Osteoblast (primary cell): ENCODE data around the gene CGGBP1. TPM values are rescaled to one million over a fixed set of nuclear protein-coding genes. Genes with fewer than 3 reads are reported as not detected.

Experiments used
- DNase-seq: peaks from one replicate; pipeline ENCODE4 v3.0.0; 2011; ENCODE audit warnings: low spot score, mixed read lengths; ENCODE audit not compliant: insufficient read length; ENCODE audit errors: missing footprints
- H2AFZ ChIP-seq: 2 replicates; pipeline ENCODE4 v1.6.0; 2011; ENCODE audit warnings: mild to moderate bottlenecking, low read length
- H3K27ac ChIP-seq: 2 replicates; pipeline ENCODE4 v1.5.1; 2011; ENCODE audit warnings: mild to moderate bottlenecking, low read depth, low read length, moderate library complexity
- H3K27me3 ChIP-seq: 2 replicates; pipeline ENCODE4 v1.6.0; 2012; ENCODE audit warnings: mild to moderate bottlenecking, control low read depth, inconsistent platforms, low read length, moderate library complexity; ENCODE audit not compliant: insufficient read depth
- H3K36me3 ChIP-seq: 2 replicates; pipeline ENCODE4 v1.5.1; 2011; ENCODE audit warnings: mild to moderate bottlenecking, low read length, control low read depth, moderate library complexity; ENCODE audit not compliant: insufficient read depth
- H3K4me1 ChIP-seq: 2 replicates; pipeline ENCODE4 v1.5.1; 2011; ENCODE audit warnings: mild to moderate bottlenecking, low read length, control low read depth, moderate library complexity; ENCODE audit not compliant: insufficient read depth
- H3K4me2 ChIP-seq: 2 replicates; pipeline ENCODE4 v1.6.0; 2011; ENCODE audit warnings: mild to moderate bottlenecking, low read length; ENCODE audit not compliant: insufficient read depth
- H3K4me3 ChIP-seq: fragments of 200-600 bp; sonication (generic); 3 replicates; pipeline ENCODE4 v1.5.1; 2012; ENCODE audit warnings: mild to moderate bottlenecking, low read length, inconsistent platforms; ENCODE audit not compliant: insufficient read depth
- H3K79me2 ChIP-seq: 2 replicates; pipeline ENCODE4 v1.6.0; 2012; ENCODE audit warnings: mild to moderate bottlenecking, low read length, control low read depth, inconsistent platforms; ENCODE audit not compliant: insufficient read depth
- H3K9me3 ChIP-seq: 2 replicates; pipeline ENCODE4 v1.5.1; 2011; ENCODE audit warnings: low read depth, low read length, control low read depth
- H4K20me1 ChIP-seq: 2 replicates; pipeline ENCODE4 v1.6.0; 2012; ENCODE audit warnings: mild to moderate bottlenecking, low read length, control low read depth; ENCODE audit not compliant: insufficient read depth
- total RNA-seq: library from RNA; depleted of rRNA; stranded (reverse); fragments of >200 nt; gene quantifications from 2 replicates; pipeline ENCODE4 v1.2.3, GENCODE V29; 2012
- TF ChIP-seq, protein P1 (sequence below): IDR thresholded peaks from 2 replicates; pipeline ENCODE4 v1.5.1; 2011; ENCODE audit warnings: mild to moderate bottlenecking, low read depth, low read length, moderate library complexity; ENCODE audit errors: extremely low read depth

CGGBP1 gene, protein sequence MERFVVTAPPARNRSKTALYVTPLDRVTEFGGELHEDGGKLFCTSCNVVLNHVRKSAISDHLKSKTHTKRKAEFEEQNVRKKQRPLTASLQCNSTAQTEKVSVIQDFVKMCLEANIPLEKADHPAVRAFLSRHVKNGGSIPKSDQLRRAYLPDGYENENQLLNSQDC
- 107 and 111 TPM in 2 replicates for total RNA-seq

- H2AFZ ChIP-seq, result peak within 1 kb of the TSS; percentile 94
- peaks cover 18% of the 10 kb centered on the region for H3K36me3 ChIP-seq
- H3K4me1 ChIP-seq, result peaks cover 27% of the 10 kb centered on the region
- H3K4me3 ChIP-seq, result peak within 1 kb of the TSS; percentile 94
- TF ChIP-seq, protein P1, sequence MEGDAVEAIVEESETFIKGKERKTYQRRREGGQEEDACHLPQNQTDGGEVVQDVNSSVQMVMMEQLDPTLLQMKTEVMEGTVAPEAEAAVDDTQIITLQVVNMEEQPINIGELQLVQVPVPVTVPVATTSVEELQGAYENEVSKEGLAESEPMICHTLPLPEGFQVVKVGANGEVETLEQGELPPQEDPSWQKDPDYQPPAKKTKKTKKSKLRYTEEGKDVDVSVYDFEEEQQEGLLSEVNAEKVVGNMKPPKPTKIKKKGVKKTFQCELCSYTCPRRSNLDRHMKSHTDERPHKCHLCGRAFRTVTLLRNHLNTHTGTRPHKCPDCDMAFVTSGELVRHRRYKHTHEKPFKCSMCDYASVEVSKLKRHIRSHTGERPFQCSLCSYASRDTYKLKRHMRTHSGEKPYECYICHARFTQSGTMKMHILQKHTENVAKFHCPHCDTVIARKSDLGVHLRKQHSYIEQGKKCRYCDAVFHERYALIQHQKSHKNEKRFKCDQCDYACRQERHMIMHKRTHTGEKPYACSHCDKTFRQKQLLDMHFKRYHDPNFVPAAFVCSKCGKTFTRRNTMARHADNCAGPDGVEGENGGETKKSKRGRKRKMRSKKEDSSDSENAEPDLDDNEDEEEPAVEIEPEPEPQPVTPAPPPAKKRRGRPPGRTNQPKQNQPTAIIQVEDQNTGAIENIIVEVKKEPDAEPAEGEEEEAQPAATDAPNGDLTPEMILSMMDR, result no peak
- peaks cover 72% of the 10 kb centered on the region for H3K79me2 ChIP-seq
- H4K20me1 ChIP-seq, result peaks cover 32% of the 10 kb centered on the region
- peak; percentile 97 for DNase-seq
- H3K27me3 ChIP-seq, result no peaks in the 10 kb centered on the region
- H3K9me3 ChIP-seq, result no peaks in the 10 kb centered on the region
- H3K4me2 ChIP-seq, result peak within 1 kb of the TSS; percentile 91
- H3K27ac ChIP-seq, result peak within 1 kb of the TSS; percentile 71
These were observed at the start of gene CGGBP1, which contains the start of gene ZNF654 for GRCh38 chr3:88058581-88059379. CGGBP1 (minus strand) TSS chr3:88059005; CDS start chr3:88055976, 3,029 bp downstream. ZNF654 (plus strand) TSS chr3:88059255; CDS start chr3:88059320, 65 bp downstream.

- no peak overlapping the region for H2AFZ ChIP-seq
- no peaks in the 10 kb centered on the region for H3K9me3 ChIP-seq
- no peaks in the 10 kb centered on the region for H3K4me1 ChIP-seq
- peaks cover 47% of the 10 kb centered on the region for H3K79me2 ChIP-seq
- DNase-seq, result no peak
- no peaks in the 10 kb centered on the region for H3K27me3 ChIP-seq
- no peak overlapping the region for H3K4me2 ChIP-seq
- no peaks in the 10 kb centered on the region for H3K36me3 ChIP-seq
- TF ChIP-seq, protein P1, result no peak
- H3K4me3 ChIP-seq, result no peak overlapping the region
- H4K20me1 ChIP-seq, result peaks cover 6% of the 10 kb centered on the region
- H3K27ac ChIP-seq, result no peak overlapping the region
These were observed 46.5 kb upstream of the CGGBP1 start for GRCh38 chr3:88105325-88105724.

GRCh38 chr3:88101142-88101541 lies 42.3 kb upstream of the CGGBP1 start:
- H2AFZ ChIP-seq, result no peak overlapping the region
- H3K27me3 ChIP-seq, result no peaks in the 10 kb centered on the region
- no peaks in the 10 kb centered on the region for H3K4me1 ChIP-seq
- TF ChIP-seq, protein P1, result no peak
- no peaks in the 10 kb centered on the region for H3K9me3 ChIP-seq
- peaks cover 21% of the 10 kb centered on the region for H3K79me2 ChIP-seq
- DNase-seq, result no peak
- H4K20me1 ChIP-seq, result peaks cover 3% of the 10 kb centered on the region
- H3K4me3 ChIP-seq, result no peak overlapping the region
- no peak overlapping the region for H3K27ac ChIP-seq
- H3K36me3 ChIP-seq, result no peaks in the 10 kb centered on the region
- no peak overlapping the region for H3K4me2 ChIP-seq

- DNase-seq, result no peak
- TF ChIP-seq, protein P1, result no peak
- Histone ChIP-seq H3K27me3 (no peaks in the 10 kb centered on the region), H3K4me2 (no peak overlapping the region), H3K9me3 (no peaks in the 10 kb centered on the region), H4K20me1 (peaks cover 2% of the 10 kb centered on the region), H2AFZ (no peak overlapping the region), H3K27ac (no peak overlapping the region), H3K79me2 (peaks cover 25% of the 10 kb centered on the region), H3K36me3 (peaks cover 7% of the 10 kb centered on the region), H3K4me3 (no peak overlapping the region), H3K4me1 (no peaks in the 10 kb centered on the region)
These were observed 34.5 kb upstream of the CGGBP1 start for GRCh38 chr3:88093266-88093665.
